A549 (cell line): Measurements from ENCODE around the gene GMEB2. TPM values are rescaled to one million over a fixed set of nuclear protein-coding genes. Genes with fewer than 3 reads are reported as not detected.

Experiments used
- ATAC-seq, 2 experiments: fragments of 200-7000 bp in 1 of 2; fragments of >200 bp in 1 of 2; cut with Nextera tagmentation in 1 of 2; cut with Tn5 transposase in 1 of 2; 3 replicates each; pipeline versions ENCODE4 v1.8.0 to v1.9.1; 2018 to 2020; ENCODE audit warnings: mild to moderate bottlenecking in 1 of 2, moderate library complexity in 1 of 2
- CTCF ChIA-PET: fragments of 300-600 bp; sonication (Branson Sonifier 250); formaldehyde crosslinking; extraction: SDS; loops from one replicate; lab custom pipeline; 2021; ENCODE audit warnings: antibody characterized with exemption, inconsistent platforms; lab: Yijun Ruan, JAX
- POLR2A ChIA-PET: fragments of 350-600 bp; formaldehyde crosslinking; extraction: SDS; loops from one replicate; lab custom pipeline; 2021; ENCODE audit warnings: antibody characterized with exemption, inconsistent platforms; lab: Yijun Ruan, JAX
- DNase-seq, 2 experiments: peaks; one replicate each; pipeline versions ENCODE4 v3.0.0 to v3.0.0-alpha.2; 2011 to 2016; ENCODE audit warnings: low read depth in 1 of 2, low spot score in 1 of 2
- FAIRE-seq: peaks from 2 replicates; lab custom pipeline; 2011; peaks lifted over from hg19 to GRCh38; lab: Jason Lieb, UNC
- H3K27ac ChIP-seq, 2 experiments: fragments of >200 bp; sonication (Bioruptor Twin); formaldehyde crosslinking; 3 replicates each; pipeline ENCODE4 v1.5.1; 2016 to 2017
- H3K4me1 ChIP-seq: fragments of >200 bp; sonication (Bioruptor Twin); formaldehyde crosslinking; 3 replicates; pipeline ENCODE4 v1.6.1; 2016
- H3K4me2 ChIP-seq: fragments of >200 bp; sonication (Bioruptor Twin); formaldehyde crosslinking; 3 replicates; pipeline ENCODE4 v1.6.1; 2016
- H3K4me3 ChIP-seq: fragments of >200 bp; sonication (Bioruptor Twin); formaldehyde crosslinking; 3 replicates; pipeline ENCODE4 v1.5.1; 2016
- H3K9me3 ChIP-seq: fragments of >200 bp; sonication (Bioruptor Twin); formaldehyde crosslinking; 3 replicates; pipeline ENCODE4 v1.6.1; 2016
- ATOH8 ChIP-seq: fragments of 250-450 bp; sonication (Bioruptor Pico); IDR thresholded peaks from 2 replicates; pipeline ENCODE4 v1.5.0; 2020; ENCODE audit warnings: low read depth, mild to moderate bottlenecking, moderate library complexity
- BCL3 ChIP-seq: fragments of >200 bp; sonication (Bioruptor Twin); formaldehyde crosslinking; IDR thresholded peaks from 3 replicates; pipeline ENCODE4 v1.6.1; 2016
- CTCF ChIP-seq: fragments of >200 bp; sonication (Bioruptor Twin); formaldehyde crosslinking; IDR thresholded peaks from 3 replicates; pipeline ENCODE4 v1.5.1; 2016
- E2F6 ChIP-seq: IDR thresholded peaks from 2 replicates; pipeline ENCODE4 v1.6.1; 2012; ENCODE audit warnings: low read depth, borderline replicate concordance
- EP300 ChIP-seq, 2 experiments: fragments of >200 bp; sonication (Bioruptor Twin); formaldehyde crosslinking; IDR thresholded peaks; 2 replicates in 1 of 2; 3 replicates in 1 of 2; pipeline ENCODE4 v1.6.1; 2016 to 2017
- ESRRA ChIP-seq: fragments of 150-350 bp; IDR thresholded peaks from 2 replicates; pipeline ENCODE4 v1.6.1; 2014; ENCODE audit warnings: mild to moderate bottlenecking, low read length, borderline replicate concordance
- FOSB ChIP-seq: fragments of 250-450 bp; sonication (Bioruptor Pico); IDR thresholded peaks from 2 replicates; pipeline ENCODE4 v1.5.0; 2020; ENCODE audit warnings: mild to moderate bottlenecking, moderate library complexity
- FOXS1 ChIP-seq: fragments of 250-450 bp; sonication (Bioruptor Pico); IDR thresholded peaks from 2 replicates; pipeline ENCODE4 v1.5.0; 2020; ENCODE audit warnings: mild to moderate bottlenecking, moderate library complexity
- HES2 ChIP-seq: fragments of >200 bp; sonication (Bioruptor Twin); formaldehyde crosslinking; IDR thresholded peaks from 2 replicates; pipeline ENCODE4 v1.6.1; 2016
- HEYL ChIP-seq: fragments of 250-450 bp; sonication (Bioruptor Pico); IDR thresholded peaks from 2 replicates; pipeline ENCODE4 v1.8.0; 2021; ENCODE audit warnings: mild to moderate bottlenecking, moderate library complexity
- HOXA7 ChIP-seq: fragments of 250-450 bp; sonication (Bioruptor Pico); IDR thresholded peaks from 2 replicates; pipeline ENCODE4 v1.5.0; 2020; ENCODE audit warnings: mild to moderate bottlenecking, moderate library complexity
- HOXB5 ChIP-seq: fragments of 250-450 bp; sonication (Bioruptor Pico); IDR thresholded peaks from 2 replicates; pipeline ENCODE4 v1.5.0; 2020; ENCODE audit warnings: mild to moderate bottlenecking, moderate library complexity
- JUN ChIP-seq, 2 experiments: fragments of >200 bp; sonication (Bioruptor Twin); formaldehyde crosslinking; IDR thresholded peaks; 2 replicates in 1 of 2; 3 replicates in 1 of 2; pipeline ENCODE4 v1.6.1; 2016 to 2017
- MAX ChIP-seq: IDR thresholded peaks from 2 replicates; pipeline ENCODE4 v1.6.1; 2012
- MYC ChIP-seq: IDR thresholded peaks from 2 replicates; pipeline ENCODE4 v1.6.1; 2012; ENCODE audit warnings: mild to moderate bottlenecking, inconsistent platforms, low read length, improper control_type of control experiment, borderline replicate concordance
- NFE2L2 ChIP-seq: fragments of 150-350 bp; conservative IDR thresholded peaks from 2 replicates; pipeline ENCODE4 v1.6.1; 2014; ENCODE audit warnings: low read length
- NPAS2 ChIP-seq: fragments of 250-450 bp; sonication (Bioruptor Pico); IDR thresholded peaks from 2 replicates; pipeline ENCODE4 v1.8.0; 2022; ENCODE audit warnings: mild to moderate bottlenecking, moderate library complexity, borderline replicate concordance
- PHF8 ChIP-seq: fragments of 200-600 bp; sonication (generic); IDR thresholded peaks from 2 replicates; pipeline ENCODE4 v1.6.1; 2016; ENCODE audit warnings: low read depth, mild to moderate bottlenecking, antibody characterized with exemption, moderate library complexity, borderline replicate concordance
- POLR2A ChIP-seq: IDR thresholded peaks from 2 replicates; pipeline ENCODE4 v1.6.1; 2012; ENCODE audit warnings: mild to moderate bottlenecking, low read length
- RCOR1 ChIP-seq: fragments of 150-350 bp; IDR thresholded peaks from 2 replicates; pipeline ENCODE4 v1.6.1; 2014; ENCODE audit warnings: antibody characterized with exemption, low read length, low read depth
- RFX5 ChIP-seq: fragments of 450-650 bp; IDR thresholded peaks from 2 replicates; pipeline ENCODE4 v1.7.1; 2014; ENCODE audit warnings: antibody characterized with exemption, mild to moderate bottlenecking, moderate library complexity
- SREBF2 ChIP-seq: fragments of 450-650 bp; IDR thresholded peaks from 2 replicates; pipeline ENCODE4 v1.6.1; 2014; ENCODE audit warnings: mild to moderate bottlenecking, moderate library complexity
- TFCP2L1 ChIP-seq: fragments of 250-450 bp; sonication (Bioruptor Pico); IDR thresholded peaks from 2 replicates; pipeline ENCODE4 v1.5.0; 2021; ENCODE audit warnings: mild to moderate bottlenecking
- TP53 ChIP-seq: fragments of 250-450 bp; sonication (Bioruptor Pico); IDR thresholded peaks from 2 replicates; pipeline ENCODE4 v1.5.0; 2021; ENCODE audit warnings: mild to moderate bottlenecking, moderate library complexity
- WGBS: methylation state at CpG from one replicate; pipeline ENCODE4 v1.1.6; 2017; ENCODE audit errors: missing lambda C conversion rate; 5-methylcytosine and 5-hydroxymethylcytosine counted together
- polyA plus RNA-seq, 4 experiments: library from polyadenylated mRNA; depleted of rRNA in 3 of 4; stranded (reverse); fragments of >200 nt; fragmentation: RNase III in 1 of 4; extraction: RNeasy Plus Mini Kit Qiagen cat#74134 plus additional on column Dnase treatment in 1 of 4; gene quantifications; 2 replicates in 3 of 4; 3 replicates in 1 of 4; pipeline ENCODE4 v1.2.3, GENCODE V29; 2011 to 2017

GMEB2 gene
- polyA plus RNA-seq, 2 of the 4 experiments (the other 2 are of a cell fraction), result 6.5 to 6.8 TPM

- peaks cover 12% of the 10 kb centered on the region for H3K4me1 ChIP-seq
- WGBS, result 77% methylated on average over 8 of the region's 25 CpGs
- ATAC-seq (no peak), FAIRE-seq (no peak), DNase-seq (no peak)
- POLR2A ChIA-PET, result no interaction called here
- CTCF ChIA-PET, result interaction anchor here (1.0 to 9.1 kb wide), 2 partner anchors 10 to 226 kb away, joined by 3 to 93 read pairs; partner anchors contain the start of gene PTK6
- no peak overlapping the region for H3K27ac ChIP-seq
- no peaks in the 10 kb centered on the region for H3K9me3 ChIP-seq
- no peak overlapping the region for H3K4me2 ChIP-seq
- TF ChIP-seq FOSB (CRISPR knock-in tag) (no peak), NPAS2 (CRISPR knock-in tag) (no peak), POLR2A (no peak), ESRRA (no peak), JUN (IDR thresholded peaks at IDR 0.05) (no peak), MYC (no peak), RFX5 (no peak), HOXB5 (CRISPR knock-in tag) (no peak), MAX (no peak), HOXA7 (no peak), FOXS1 (CRISPR knock-in tag) (no peak), E2F6 (no peak), RCOR1 (no peak), TP53 (no peak), NFE2L2 (no peak), CTCF (no peak), EP300 (IDR thresholded peaks at IDR 0.05) (no peak), SREBF2 (no peak), ATOH8 (CRISPR knock-in tag) (no peak), HEYL (CRISPR knock-in tag) (no peak)
- TF ChIP-seq, all 56 proteins: peak for 0
- no peak overlapping the region for H3K4me3 ChIP-seq
Measured at GRCh38 chr20:63549019-63549418, 77.9 kb downstream of the GMEB2 start.

- H3K4me1 ChIP-seq, result peaks cover 11% of the 10 kb centered on the region
- H3K4me3 ChIP-seq, result no peak overlapping the region
- ChIA-PET CTCF (interaction anchor here (3.3 kb wide), 1 partner anchor 10 kb away, joined by 22 read pairs; the partner anchor contains the start of gene PTK6), POLR2A (no interaction called here)
- TF ChIP-seq BCL3, result no peak
- no peak for TF ChIP-seq PHF8
- TF ChIP-seq POLR2A, result no peak
- no peak for TF ChIP-seq HES2
- no peak for TF ChIP-seq TFCP2L1 (CRISPR knock-in tag)
- no peak for TF ChIP-seq HOXB5 (CRISPR knock-in tag)
- no peak overlapping the region for H3K4me2 ChIP-seq
- DNase-seq (no peak), ATAC-seq (no peak), FAIRE-seq (no peak)
- 67% methylated on average over 10 of the region's 11 CpGs for WGBS
- H3K9me3 ChIP-seq, result no peaks in the 10 kb centered on the region
- H3K27ac ChIP-seq, result no peak overlapping the region
Measured at GRCh38 chr20:63548542-63548941, 78.4 kb downstream of the GMEB2 start.
